HepG2 (cell line): ENCODE measurements around the gene CEP89. TPM values are rescaled to one million over a fixed set of nuclear protein-coding genes. Genes with fewer than 3 reads are reported as not detected.
A peak's percentile ranks its signal among the peaks of the same experiment; 100 is the strongest.

Experiments used
- CBX1 ChIP-seq: IDR thresholded peaks from one replicate; pipeline ENCODE4 v1.6.1; 2016; ENCODE audit warnings: antibody characterized with exemption, low read depth
- KLF6 ChIP-seq: IDR thresholded peaks from 2 replicates; pipeline ENCODE4 v1.8.0; 2016; ENCODE audit warnings: missing biosample characterization, missing genetic modification reagents
- MBD4 ChIP-seq: IDR thresholded peaks from 2 replicates; pipeline ENCODE4 v1.6.1; 2012; ENCODE audit warnings: low read length, inconsistent platforms, borderline replicate concordance
- NFIC ChIP-seq: IDR thresholded peaks from 2 replicates; pipeline ENCODE4 v1.6.1; 2012; ENCODE audit warnings: mild to moderate bottlenecking, low read length, inconsistent platforms
- RFX5 ChIP-seq: IDR thresholded peaks from 2 replicates; pipeline ENCODE4 v1.6.1; 2011; ENCODE audit warnings: low read depth, low read length, improper control_type of control experiment
- ZBTB7A ChIP-seq: sonication (generic); formaldehyde crosslinking; IDR thresholded peaks from 2 replicates; pipeline ENCODE4 v1.8.0; 2022; ENCODE audit warnings: mild to moderate bottlenecking, missing genetic modification reagents
- ZFP36L2 ChIP-seq: sonication (generic); formaldehyde crosslinking; IDR thresholded peaks from 2 replicates; pipeline ENCODE4 v1.4.0; 2020; ENCODE audit warnings: missing genetic modification reagents
- ZFP90 ChIP-seq: sonication (generic); formaldehyde crosslinking; IDR thresholded peaks from 2 replicates; pipeline ENCODE4 v1.8.0; 2022; ENCODE audit warnings: missing genetic modification reagents, mild to moderate bottlenecking, inconsistent platforms, borderline replicate concordance
- ZNF460 ChIP-seq: sonication (generic); formaldehyde crosslinking; IDR thresholded peaks from 2 replicates; pipeline ENCODE4 v1.5.1; 2020; ENCODE audit warnings: missing genetic modification reagents, mild to moderate bottlenecking, borderline replicate concordance
- ZNF510 ChIP-seq: sonication (generic); formaldehyde crosslinking; IDR thresholded peaks from 2 replicates; pipeline ENCODE4 v1.4.0; 2020; ENCODE audit warnings: low read depth, mild to moderate bottlenecking, missing genetic modification reagents
- ZNF567 ChIP-seq: sonication (generic); formaldehyde crosslinking; IDR thresholded peaks from 2 replicates; pipeline ENCODE4 v1.8.1; 2023; ENCODE audit warnings: mild to moderate bottlenecking, missing genetic modification reagents, borderline replicate concordance
- ZNF883 ChIP-seq: sonication (generic); formaldehyde crosslinking; IDR thresholded peaks from 2 replicates; pipeline ENCODE4 v1.5.1; 2020; ENCODE audit warnings: mild to moderate bottlenecking, missing genetic modification reagents; ENCODE audit errors: not compliant biosample characterization
- polyA plus RNA-seq, 8 experiments: library from polyadenylated mRNA; depleted of rRNA in 3 of 8; stranded (reverse) in 7 of 8; unstranded in 1 of 8; fragments of >200 nt; fragmentation: Illumina TruSeq in 4 of 8; extraction: Trizol in 4 of 8; gene quantifications; 2 replicates each; pipeline versions ENCODE4 v1.2.1 to v1.2.3, GENCODE V29; 2011 to 2016; ENCODE audit warnings: low read depth in 4 of 8, missing spikeins in 1 of 8, mixed read lengths in 1 of 8; ENCODE audit not compliant: insufficient read depth in 1 of 8
- total RNA-seq, 5 experiments: library from RNA; depleted of rRNA; stranded (reverse); fragments of >200 nt; fragmentation: Illumina TruSeq; extraction: Trizol; gene quantifications; 2 replicates each; pipeline ENCODE4 v1.2.3, GENCODE V29; 2016; ENCODE audit warnings: low read depth in 1 of 5
- TF ChIP-seq, protein P1 (sequence below): sonication (generic); formaldehyde crosslinking; IDR thresholded peaks from 2 replicates; pipeline ENCODE4 v1.4.0; 2020; ENCODE audit warnings: mild to moderate bottlenecking, missing genetic modification reagents
- TF ChIP-seq, protein P2 (sequence below): conservative IDR thresholded peaks from 2 replicates; pipeline ENCODE4 v1.6.1; 2018; ENCODE audit warnings: missing genetic modification reagents
- TF ChIP-seq, protein P3 (sequence below): sonication (generic); formaldehyde crosslinking; IDR thresholded peaks from 2 replicates; pipeline ENCODE4 v1.8.1; 2023; ENCODE audit warnings: missing genetic modification reagents, inconsistent platforms, borderline replicate concordance
- TF ChIP-seq, protein P4 (sequence below): sonication (generic); formaldehyde crosslinking; IDR thresholded peaks from 2 replicates; pipeline ENCODE4 v1.4.0; 2020; ENCODE audit warnings: mild to moderate bottlenecking, missing genetic modification reagents, borderline replicate concordance
- TF ChIP-seq, protein P5 (sequence below): sonication (generic); formaldehyde crosslinking; IDR thresholded peaks from 2 replicates; pipeline ENCODE4 v1.5.0; 2020; ENCODE audit warnings: mild to moderate bottlenecking, missing genetic modification reagents
- TF ChIP-seq, protein P6 (sequence below): sonication (generic); formaldehyde crosslinking; IDR thresholded peaks from 2 replicates; pipeline ENCODE4 v1.8.1; 2022; ENCODE audit warnings: mild to moderate bottlenecking, missing genetic modification reagents

CEP89 gene
- total and polyA plus RNA-seq, 2 of the 13 experiments (the other 11 are each of a cell fraction or from before 2014, with no cell fraction given) = 7.2 to 10.9 TPM

DNA sequence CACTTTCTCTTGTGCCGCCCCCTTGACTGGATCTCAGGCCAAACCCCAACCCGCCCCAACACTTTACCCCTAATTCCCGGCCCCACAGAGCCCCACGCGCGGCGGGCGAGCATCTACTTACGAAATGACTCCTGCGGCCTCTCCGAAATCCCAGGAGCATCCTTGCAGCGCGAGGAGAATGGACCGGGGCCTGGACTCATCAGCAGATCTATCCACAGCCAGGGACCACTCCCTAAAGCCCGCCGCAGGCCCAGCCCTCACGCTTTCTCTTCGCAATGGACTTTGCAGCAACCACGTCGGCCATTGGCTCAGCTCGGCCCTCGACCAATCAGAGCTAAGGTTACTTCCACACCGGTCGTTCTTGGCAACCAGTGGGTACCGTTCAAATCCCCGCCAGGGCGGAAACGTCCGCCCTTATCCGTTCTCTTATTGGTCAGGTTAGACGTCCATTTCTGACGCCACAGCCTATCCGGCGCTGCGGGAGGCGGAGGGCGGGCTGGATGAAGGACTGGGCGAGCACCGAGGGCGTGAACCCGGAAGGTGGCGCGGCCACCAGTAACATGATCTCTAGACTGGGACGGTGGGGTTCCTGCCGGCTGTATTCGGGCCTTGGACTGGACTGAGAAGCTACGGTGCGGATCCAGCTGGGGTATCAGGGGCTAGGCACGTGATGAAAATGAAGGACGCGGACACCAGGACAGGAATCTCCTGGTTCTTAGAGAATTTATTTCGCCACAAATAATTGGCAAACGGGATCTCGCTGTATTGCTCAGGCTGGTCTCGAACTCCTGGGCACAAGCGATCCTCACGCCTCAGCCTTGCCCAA, at the start of gene CEP89, which contains the start of gene FAAP24 (continued):
- TF ChIP-seq CBX1 (no peak), ZNF883 (CRISPR knock-in tag) (peak; percentile 76), ZNF510 (no peak), NFIC (no peak), ZNF460 (CRISPR knock-in tag) (no peak), ZBTB7A (CRISPR knock-in tag) (0 out of 2 replicates have a peak, but pooled peaks have one; percentile 38), ZFP90 (CRISPR knock-in tag) (peak; percentile 86), MBD4 (no peak), ZNF567 (0 out of 2 replicates have a peak, but pooled peaks have one; percentile 29), RFX5 (peak; percentile 52; the same call in 1 of the 2 replicates), KLF6 (CRISPR knock-in tag) (0 out of 2 replicates have a peak, but pooled peaks have one; percentile 26), ZFP36L2 (no peak)
- TF ChIP-seq, protein P1, sequence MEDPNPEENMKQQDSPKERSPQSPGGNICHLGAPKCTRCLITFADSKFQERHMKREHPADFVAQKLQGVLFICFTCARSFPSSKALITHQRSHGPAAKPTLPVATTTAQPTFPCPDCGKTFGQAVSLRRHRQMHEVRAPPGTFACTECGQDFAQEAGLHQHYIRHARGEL = no peak
- TF ChIP-seq, protein P2, sequence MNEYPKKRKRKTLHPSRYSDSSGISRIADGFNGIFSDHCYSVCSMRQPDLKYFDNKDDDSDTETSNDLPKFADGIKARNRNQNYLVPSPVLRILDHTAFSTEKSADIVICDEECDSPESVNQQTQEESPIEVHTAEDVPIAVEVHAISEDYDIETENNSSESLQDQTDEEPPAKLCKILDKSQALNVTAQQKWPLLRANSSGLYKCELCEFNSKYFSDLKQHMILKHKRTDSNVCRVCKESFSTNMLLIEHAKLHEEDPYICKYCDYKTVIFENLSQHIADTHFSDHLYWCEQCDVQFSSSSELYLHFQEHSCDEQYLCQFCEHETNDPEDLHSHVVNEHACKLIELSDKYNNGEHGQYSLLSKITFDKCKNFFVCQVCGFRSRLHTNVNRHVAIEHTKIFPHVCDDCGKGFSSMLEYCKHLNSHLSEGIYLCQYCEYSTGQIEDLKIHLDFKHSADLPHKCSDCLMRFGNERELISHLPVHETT (CRISPR knock-in tag) = 0 out of 2 replicates have a peak, but pooled peaks have one; percentile 29
- TF ChIP-seq, protein P3, sequence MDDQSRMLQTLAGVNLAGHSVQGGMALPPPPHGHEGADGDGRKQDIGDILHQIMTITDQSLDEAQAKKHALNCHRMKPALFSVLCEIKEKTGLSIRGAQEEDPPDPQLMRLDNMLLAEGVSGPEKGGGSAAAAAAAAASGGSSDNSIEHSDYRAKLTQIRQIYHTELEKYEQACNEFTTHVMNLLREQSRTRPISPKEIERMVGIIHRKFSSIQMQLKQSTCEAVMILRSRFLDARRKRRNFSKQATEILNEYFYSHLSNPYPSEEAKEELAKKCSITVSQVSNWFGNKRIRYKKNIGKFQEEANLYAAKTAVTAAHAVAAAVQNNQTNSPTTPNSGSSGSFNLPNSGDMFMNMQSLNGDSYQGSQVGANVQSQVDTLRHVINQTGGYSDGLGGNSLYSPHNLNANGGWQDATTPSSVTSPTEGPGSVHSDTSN (CRISPR knock-in tag) = peak; percentile 88; the same call in 1 of the 2 replicates
- TF ChIP-seq, protein P4, sequence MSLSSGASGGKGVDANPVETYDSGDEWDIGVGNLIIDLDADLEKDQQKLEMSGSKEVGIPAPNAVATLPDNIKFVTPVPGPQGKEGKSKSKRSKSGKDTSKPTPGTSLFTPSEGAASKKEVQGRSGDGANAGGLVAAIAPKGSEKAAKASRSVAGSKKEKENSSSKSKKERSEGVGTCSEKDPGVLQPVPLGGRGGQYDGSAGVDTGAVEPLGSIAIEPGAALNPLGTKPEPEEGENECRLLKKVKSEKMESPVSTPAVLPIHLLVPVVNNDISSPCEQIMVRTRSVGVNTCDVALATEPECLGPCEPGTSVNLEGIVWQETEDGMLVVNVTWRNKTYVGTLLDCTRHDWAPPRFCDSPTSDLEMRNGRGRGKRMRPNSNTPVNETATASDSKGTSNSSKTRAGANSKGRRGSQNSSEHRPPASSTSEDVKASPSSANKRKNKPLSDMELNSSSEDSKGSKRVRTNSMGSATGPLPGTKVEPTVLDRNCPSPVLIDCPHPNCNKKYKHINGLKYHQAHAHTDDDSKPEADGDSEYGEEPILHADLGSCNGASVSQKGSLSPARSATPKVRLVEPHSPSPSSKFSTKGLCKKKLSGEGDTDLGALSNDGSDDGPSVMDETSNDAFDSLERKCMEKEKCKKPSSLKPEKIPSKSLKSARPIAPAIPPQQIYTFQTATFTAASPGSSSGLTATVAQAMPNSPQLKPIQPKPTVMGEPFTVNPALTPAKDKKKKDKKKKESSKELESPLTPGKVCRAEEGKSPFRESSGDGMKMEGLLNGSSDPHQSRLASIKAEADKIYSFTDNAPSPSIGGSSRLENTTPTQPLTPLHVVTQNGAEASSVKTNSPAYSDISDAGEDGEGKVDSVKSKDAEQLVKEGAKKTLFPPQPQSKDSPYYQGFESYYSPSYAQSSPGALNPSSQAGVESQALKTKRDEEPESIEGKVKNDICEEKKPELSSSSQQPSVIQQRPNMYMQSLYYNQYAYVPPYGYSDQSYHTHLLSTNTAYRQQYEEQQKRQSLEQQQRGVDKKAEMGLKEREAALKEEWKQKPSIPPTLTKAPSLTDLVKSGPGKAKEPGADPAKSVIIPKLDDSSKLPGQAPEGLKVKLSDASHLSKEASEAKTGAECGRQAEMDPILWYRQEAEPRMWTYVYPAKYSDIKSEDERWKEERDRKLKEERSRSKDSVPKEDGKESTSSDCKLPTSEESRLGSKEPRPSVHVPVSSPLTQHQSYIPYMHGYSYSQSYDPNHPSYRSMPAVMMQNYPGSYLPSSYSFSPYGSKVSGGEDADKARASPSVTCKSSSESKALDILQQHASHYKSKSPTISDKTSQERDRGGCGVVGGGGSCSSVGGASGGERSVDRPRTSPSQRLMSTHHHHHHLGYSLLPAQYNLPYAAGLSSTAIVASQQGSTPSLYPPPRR (CRISPR knock-in tag) = 0 out of 2 replicates have a peak, but pooled peaks have one; percentile 41
- TF ChIP-seq, protein P5, sequence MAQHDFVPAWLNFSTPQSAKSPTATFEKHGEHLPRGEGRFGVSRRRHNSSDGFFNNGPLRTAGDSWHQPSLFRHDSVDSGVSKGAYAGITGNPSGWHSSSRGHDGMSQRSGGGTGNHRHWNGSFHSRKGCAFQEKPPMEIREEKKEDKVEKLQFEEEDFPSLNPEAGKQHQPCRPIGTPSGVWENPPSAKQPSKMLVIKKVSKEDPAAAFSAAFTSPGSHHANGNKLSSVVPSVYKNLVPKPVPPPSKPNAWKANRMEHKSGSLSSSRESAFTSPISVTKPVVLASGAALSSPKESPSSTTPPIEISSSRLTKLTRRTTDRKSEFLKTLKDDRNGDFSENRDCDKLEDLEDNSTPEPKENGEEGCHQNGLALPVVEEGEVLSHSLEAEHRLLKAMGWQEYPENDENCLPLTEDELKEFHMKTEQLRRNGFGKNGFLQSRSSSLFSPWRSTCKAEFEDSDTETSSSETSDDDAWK (CRISPR knock-in tag) = no peak
- TF ChIP-seq, protein P6, sequence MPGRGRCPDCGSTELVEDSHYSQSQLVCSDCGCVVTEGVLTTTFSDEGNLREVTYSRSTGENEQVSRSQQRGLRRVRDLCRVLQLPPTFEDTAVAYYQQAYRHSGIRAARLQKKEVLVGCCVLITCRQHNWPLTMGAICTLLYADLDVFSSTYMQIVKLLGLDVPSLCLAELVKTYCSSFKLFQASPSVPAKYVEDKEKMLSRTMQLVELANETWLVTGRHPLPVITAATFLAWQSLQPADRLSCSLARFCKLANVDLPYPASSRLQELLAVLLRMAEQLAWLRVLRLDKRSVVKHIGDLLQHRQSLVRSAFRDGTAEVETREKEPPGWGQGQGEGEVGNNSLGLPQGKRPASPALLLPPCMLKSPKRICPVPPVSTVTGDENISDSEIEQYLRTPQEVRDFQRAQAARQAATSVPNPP (CRISPR knock-in tag) = peak; percentile 84
